Loucy (cell line): Measurements from ENCODE around the gene DCAF17.
A peak's percentile ranks its signal among the peaks of the same experiment; 100 is the strongest.

Source experiments
- H2AFZ ChIP-seq: fragments of 200-600 bp; sonication (generic); 2 replicates; pipeline ENCODE4 v1.6.0; 2016; ENCODE audit warnings: antibody characterized with exemption, mild to moderate bottlenecking, low read length, moderate library complexity
- H3F3A ChIP-seq: fragments of 200-600 bp; 2 replicates; pipeline ENCODE4 v1.6.0; 2016; ENCODE audit warnings: antibody characterized with exemption, low read depth, mild to moderate bottlenecking
- H3K27me3 ChIP-seq: fragments of 200-600 bp; sonication (generic); 2 replicates; pipeline ENCODE4 v1.6.1; 2014; ENCODE audit warnings: low read length, mild to moderate bottlenecking; ENCODE audit not compliant: insufficient read depth, poor library complexity, severe bottlenecking
- H3K36me3 ChIP-seq: fragments of 200-600 bp; sonication (generic); 2 replicates; pipeline ENCODE4 v1.6.1; 2016; ENCODE audit warnings: low read length; ENCODE audit not compliant: insufficient read depth
- H3K4me1 ChIP-seq: fragments of 200-600 bp; sonication (generic); 2 replicates; pipeline ENCODE4 v1.5.1; 2014; ENCODE audit warnings: low read length, mild to moderate bottlenecking; ENCODE audit not compliant: insufficient read depth, poor library complexity, severe bottlenecking
- H3K4me2 ChIP-seq: fragments of 200-600 bp; sonication (generic); 2 replicates; pipeline ENCODE4 v1.6.0; 2014; ENCODE audit warnings: antibody characterized with exemption, low read length, low read depth, mild to moderate bottlenecking; ENCODE audit not compliant: poor library complexity, severe bottlenecking
- H3K4me3 ChIP-seq: fragments of 200-600 bp; sonication (generic); 2 replicates; pipeline ENCODE4 v1.5.1; 2014; ENCODE audit warnings: low read length, mild to moderate bottlenecking, mixed read lengths; ENCODE audit not compliant: poor library complexity, severe bottlenecking
- H3K79me2 ChIP-seq: fragments of 200-600 bp; sonication (generic); 2 replicates; pipeline ENCODE4 v1.6.1; 2014; ENCODE audit warnings: low read length; ENCODE audit not compliant: insufficient read depth
- H3K9ac ChIP-seq: fragments of 200-600 bp; sonication (generic); 2 replicates; pipeline ENCODE4 v1.6.0; 2014; ENCODE audit warnings: mild to moderate bottlenecking, low read depth, low read length, moderate library complexity; ENCODE audit not compliant: poor library complexity, severe bottlenecking
- H3K9me2 ChIP-seq: fragments of 200-600 bp; sonication (generic); replicated peaks from 2 replicates; pipeline ENCODE4 v1.6.1; 2016; ENCODE audit warnings: low read depth, low read length, mixed read lengths
- H3K9me3 ChIP-seq: fragments of 200-600 bp; sonication (generic); 2 replicates; pipeline ENCODE4 v1.6.1; 2014; ENCODE audit warnings: mild to moderate bottlenecking, antibody characterized with exemption, low read length, low read depth; ENCODE audit not compliant: insufficient read depth
- H4K20me1 ChIP-seq: fragments of 200-600 bp; sonication (generic); 2 replicates; pipeline ENCODE4 v1.6.0; 2014; ENCODE audit warnings: antibody characterized with exemption, low read length, mild to moderate bottlenecking; ENCODE audit not compliant: insufficient read depth, poor library complexity, severe bottlenecking
- CTCF ChIP-seq: fragments of 200-600 bp; sonication (generic); conservative IDR thresholded peaks from 2 replicates; pipeline ENCODE4 v1.5.1; 2014; ENCODE audit warnings: mild to moderate bottlenecking, antibody characterized with exemption, low read length
- EZH2phosphoT487 ChIP-seq: fragments of 200-600 bp; IDR thresholded peaks from 2 replicates; pipeline ENCODE4 v1.6.1; 2018; ENCODE audit warnings: antibody characterized with exemption, mild to moderate bottlenecking, moderate library complexity, borderline replicate concordance

DCAF17 gene

GRCh38 chr2:171432969-171433762 is 860 bp upstream of the DCAF17 start:
- no peak for TF ChIP-seq CTCF
- no peak for TF ChIP-seq EZH2phosphoT487
- Histone ChIP-seq H3K79me2 (peaks cover 50% of the 10 kb centered on the region), H3K36me3 (no peaks in the 10 kb centered on the region; the same call in 1 of the 2 replicates), H3K27me3 (no peaks in the 10 kb centered on the region), H3K9me2 (no peaks in the 10 kb centered on the region), H3K9ac (peak overlapping the region; percentile 91), H3K4me3 (peak overlapping the region; percentile 91), H3K4me1 (peaks cover 27% of the 10 kb centered on the region), H2AFZ (peak overlapping the region; percentile 92), H3K4me2 (peak overlapping the region; percentile 82), H3F3A (no peaks in the 10 kb centered on the region), H3K9me3 (peaks cover 15% of the 10 kb centered on the region), H4K20me1 (peaks cover 3% of the 10 kb centered on the region)

- Histone ChIP-seq H2AFZ (peak within 1 kb of the TSS; percentile 96), H3F3A (no peaks in the 10 kb centered on the region), H3K4me1 (peaks cover 27% of the 10 kb centered on the region), H3K9ac (peak within 1 kb of the TSS; percentile 91), H3K4me2 (peak within 1 kb of the TSS; percentile 82), H3K79me2 (peaks cover 55% of the 10 kb centered on the region), H3K9me3 (peaks cover 15% of the 10 kb centered on the region), H3K4me3 (peak within 1 kb of the TSS; percentile 91), H3K9me2 (no peaks in the 10 kb centered on the region), H3K36me3 (no peaks in the 10 kb centered on the region; the same call in 1 of the 2 replicates), H4K20me1 (peaks cover 7% of the 10 kb centered on the region), H3K27me3 (no peaks in the 10 kb centered on the region)
- TF ChIP-seq EZH2phosphoT487 = no peak
- peak; percentile 66 for TF ChIP-seq CTCF
Observed at GRCh38 chr2:171433763-171434012, 338 bp upstream of the DCAF17 start, which contains the start of gene METTL8. METTL8 (minus strand) TSS chr2:171433990; CDS start chr2:171392185, 41,805 bp downstream.

- H3K36me3 ChIP-seq = peaks cover 5% of the 10 kb centered on the region; the same call in 1 of the 2 replicates
Observed at GRCh38 chr2:171436307-171436706, 2.3 kb downstream of the DCAF17 start.

More at GRCh38 chr2:171436307-171436706, 2.3 kb downstream of the DCAF17 start:
- Histone ChIP-seq H3K9ac (no peak overlapping the region), H3F3A (no peaks in the 10 kb centered on the region), H3K79me2 (peaks cover 66% of the 10 kb centered on the region), H4K20me1 (peaks cover 7% of the 10 kb centered on the region), H3K9me3 (peaks cover 7% of the 10 kb centered on the region), H3K27me3 (no peaks in the 10 kb centered on the region), H3K4me1 (peaks cover 27% of the 10 kb centered on the region), H3K9me2 (no peaks in the 10 kb centered on the region), H3K4me2 (peak overlapping the region; percentile 82), H3K4me3 (no peak overlapping the region), H2AFZ (no peak overlapping the region)
- TF ChIP-seq EZH2phosphoT487 = no peak
- no peak for TF ChIP-seq CTCF
